ENCODE results near the gene ZC3H12C. TPM values are rescaled to one million over a fixed set of nuclear protein-coding genes. Genes with fewer than 3 reads are reported as not detected.

The ZC3H12C gene
- total RNA-seq, 1 donor from 2014 or later, result 9.6 TPM

- no peaks in the 10 kb centered on the region for H3K27me3 Mint-ChIP-seq
- DNase-seq (ENCODE audit: low spot score, unreplicated experiment), result no peak
- no peak overlapping the region for H3K27ac Mint-ChIP-seq
- peaks cover 15% of the 10 kb centered on the region for H3K9me3 Mint-ChIP-seq (ENCODE audit: low read depth)
- no peak overlapping the region for H3K4me3 Mint-ChIP-seq (ENCODE audit: low read depth)
- H3K36me3 Mint-ChIP-seq (ENCODE audit: insufficient read depth), result no peaks in the 10 kb centered on the region
- H3K4me1 Mint-ChIP-seq (ENCODE audit: low read depth), result no peaks in the 10 kb centered on the region
- no peak for TF ChIP-seq CTCF (IDR thresholded peaks at IDR 0.05; ENCODE audit: unreplicated experiment)
Measured at GRCh38 chr11:110050201-110050506, 43.0 kb upstream of the ZC3H12C start.

- H3K36me3 Mint-ChIP-seq (ENCODE audit: insufficient read depth), result no peaks in the 10 kb centered on the region
- no peak for DNase-seq (ENCODE audit: low spot score, unreplicated experiment)
- no peak overlapping the region for H3K4me3 Mint-ChIP-seq (ENCODE audit: low read depth)
Measured at GRCh38 chr11:110053848-110054414, 39.3 kb upstream of the ZC3H12C start.

GRCh38 chr11:110056956-110057355, 36.2 kb upstream of the ZC3H12C start:
- no peak for DNase-seq (ENCODE audit: low spot score, unreplicated experiment)
- no peaks in the 10 kb centered on the region for H3K27me3 Mint-ChIP-seq
- H3K36me3 Mint-ChIP-seq (ENCODE audit: insufficient read depth), result no peaks in the 10 kb centered on the region
- no peak overlapping the region for H3K4me3 Mint-ChIP-seq (ENCODE audit: low read depth)
- H3K4me1 Mint-ChIP-seq (ENCODE audit: low read depth), result no peaks in the 10 kb centered on the region
- H3K9me3 Mint-ChIP-seq (ENCODE audit: low read depth), result peaks cover 15% of the 10 kb centered on the region
- TF ChIP-seq CTCF (IDR thresholded peaks at IDR 0.05; ENCODE audit: unreplicated experiment), result no peak
- H3K27ac Mint-ChIP-seq, result no peak overlapping the region

More at GRCh38 chr11:110053848-110054414, 39.3 kb upstream of the ZC3H12C start:
- TF ChIP-seq CTCF (IDR thresholded peaks at IDR 0.05; ENCODE audit: unreplicated experiment), result no peak
- Mint-ChIP-seq H3K27ac (no peak overlapping the region), H3K27me3 (no peaks in the 10 kb centered on the region), H3K9me3 (ENCODE audit: low read depth) (peaks cover 15% of the 10 kb centered on the region), H3K4me1 (ENCODE audit: low read depth) (no peaks in the 10 kb centered on the region)

- Mint-ChIP-seq H3K4me3 (ENCODE audit: low read depth) (no peak overlapping the region), H3K36me3 (ENCODE audit: insufficient read depth) (no peaks in the 10 kb centered on the region), H3K27ac (no peak overlapping the region), H3K4me1 (ENCODE audit: low read depth) (no peaks in the 10 kb centered on the region), H3K27me3 (no peaks in the 10 kb centered on the region), H3K9me3 (ENCODE audit: low read depth) (no peaks in the 10 kb centered on the region)
- no peak for TF ChIP-seq CTCF (IDR thresholded peaks at IDR 0.05; ENCODE audit: unreplicated experiment)
- DNase-seq (ENCODE audit: low spot score, unreplicated experiment), result no peak
Measured at GRCh38 chr11:110059706-110060463, 33.3 kb upstream of the ZC3H12C start.

- no peaks in the 10 kb centered on the region for H3K36me3 Mint-ChIP-seq (ENCODE audit: insufficient read depth)
- H3K27ac Mint-ChIP-seq, result no peak overlapping the region
- no peak for DNase-seq (ENCODE audit: low spot score, unreplicated experiment)
- no peaks in the 10 kb centered on the region for H3K27me3 Mint-ChIP-seq
- no peaks in the 10 kb centered on the region for H3K4me1 Mint-ChIP-seq (ENCODE audit: low read depth)
- no peak for TF ChIP-seq CTCF (IDR thresholded peaks at IDR 0.05; ENCODE audit: unreplicated experiment)
- H3K4me3 Mint-ChIP-seq (ENCODE audit: low read depth), result no peak overlapping the region
- H3K9me3 Mint-ChIP-seq (ENCODE audit: low read depth), result no peaks in the 10 kb centered on the region
Measured at GRCh38 chr11:110061296-110061695, 31.9 kb upstream of the ZC3H12C start.
